GM10248 (cell line): Measurements from ENCODE around the gene SPEN.
"Not testable (repeated sequence)": the region's sequence is repeated elsewhere in the genome, so short reads cannot be mapped to it uniquely, and the experiment has no call there.

Experiments used
- CTCF ChIA-PET: fragments of 300-600 bp; sonication (Branson Sonifier 250); formaldehyde crosslinking; extraction: SDS; loops from one replicate; lab custom pipeline; 2021; ENCODE audit warnings: antibody characterized with exemption; lab: Yijun Ruan, JAX
- POLR2A ChIA-PET: fragments of 350-650 bp; sonication (Branson Sonifier 250); formaldehyde crosslinking; extraction: SDS; loops from one replicate; lab custom pipeline; 2020; ENCODE audit warnings: antibody characterized with exemption; lab: Yijun Ruan, JAX
- DNase-seq: peaks from one replicate; pipeline ENCODE4 v3.0.0; 2012; ENCODE audit errors: extremely low spot score
- TF ChIP-seq, protein P1 (sequence below): IDR thresholded peaks from 2 replicates; pipeline ENCODE4 v1.5.1; 2012; ENCODE audit warnings: mild to moderate bottlenecking, low read depth; ENCODE audit errors: extremely low read depth, missing control alignments, control extremely low read depth

Gene SPEN

GRCh38 chr1:15975805-15976680, 128.5 kb downstream of the SPEN start, which contains the start of gene ZBTB17:
Gene ZBTB17 (minus strand): TSS chr1:15976101. CDS start chr1:15948495, 27,606 bp downstream.
- POLR2A ChIA-PET: interaction anchor here (1.0 to 1.8 kb wide), 5 partner anchors 10 to 142 kb away, joined by 3 to 8 read pairs (median 3); no protein-coding TSS in a partner anchor

DNA sequence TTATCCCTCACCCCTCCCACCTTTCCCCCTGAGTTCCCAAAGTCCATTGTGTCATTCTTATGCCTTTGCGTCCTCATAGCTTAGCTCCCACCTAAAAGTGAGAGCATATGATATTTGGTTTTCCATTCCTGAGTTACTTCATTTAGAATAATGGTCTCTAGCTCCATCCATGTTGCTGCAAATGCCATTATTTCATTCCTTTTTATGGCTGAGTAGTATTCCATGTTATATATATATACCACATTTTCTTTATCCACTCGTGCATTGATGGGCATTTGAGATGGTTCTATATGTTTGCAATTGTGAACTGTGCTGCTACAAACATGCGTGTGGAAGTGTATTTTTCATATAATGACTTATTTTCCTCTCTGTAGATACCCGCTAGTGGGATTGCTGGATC, 130.4 kb downstream of the SPEN start:
- DNase-seq, POLR2A ChIA-PET: not testable (repeated sequence)
- CTCF ChIA-PET: interaction anchor here (1.1 kb wide), 1 partner anchor 187 kb away, joined by 3 read pairs; no protein-coding TSS in a partner anchor

More at GRCh38 chr1:15975805-15976680, 128.5 kb downstream of the SPEN start, which contains the start of gene ZBTB17:
- DNase-seq: peak; percentile 94
- CTCF ChIA-PET: interaction anchor here (0.6 to 2.2 kb wide), 12 partner anchors 10 to 161 kb away, joined by 3 to 9 read pairs (median 5); no protein-coding TSS in a partner anchor
- TF ChIP-seq, protein P1, sequence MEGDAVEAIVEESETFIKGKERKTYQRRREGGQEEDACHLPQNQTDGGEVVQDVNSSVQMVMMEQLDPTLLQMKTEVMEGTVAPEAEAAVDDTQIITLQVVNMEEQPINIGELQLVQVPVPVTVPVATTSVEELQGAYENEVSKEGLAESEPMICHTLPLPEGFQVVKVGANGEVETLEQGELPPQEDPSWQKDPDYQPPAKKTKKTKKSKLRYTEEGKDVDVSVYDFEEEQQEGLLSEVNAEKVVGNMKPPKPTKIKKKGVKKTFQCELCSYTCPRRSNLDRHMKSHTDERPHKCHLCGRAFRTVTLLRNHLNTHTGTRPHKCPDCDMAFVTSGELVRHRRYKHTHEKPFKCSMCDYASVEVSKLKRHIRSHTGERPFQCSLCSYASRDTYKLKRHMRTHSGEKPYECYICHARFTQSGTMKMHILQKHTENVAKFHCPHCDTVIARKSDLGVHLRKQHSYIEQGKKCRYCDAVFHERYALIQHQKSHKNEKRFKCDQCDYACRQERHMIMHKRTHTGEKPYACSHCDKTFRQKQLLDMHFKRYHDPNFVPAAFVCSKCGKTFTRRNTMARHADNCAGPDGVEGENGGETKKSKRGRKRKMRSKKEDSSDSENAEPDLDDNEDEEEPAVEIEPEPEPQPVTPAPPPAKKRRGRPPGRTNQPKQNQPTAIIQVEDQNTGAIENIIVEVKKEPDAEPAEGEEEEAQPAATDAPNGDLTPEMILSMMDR: no peak

- TF ChIP-seq, protein P1: no peak
- CTCF ChIA-PET: no interaction called here
- DNase-seq: no peak
- POLR2A ChIA-PET: no interaction called here
These were observed 134.2 kb downstream of the SPEN start for GRCh38 chr1:15981679-15982078.

GRCh38 chr1:15983275-15983674, 135.8 kb downstream of the SPEN start:
- TF ChIP-seq, protein P1: no peak

GRCh38 chr1:15985611-15986297, 138.2 kb downstream of the SPEN start:
- TF ChIP-seq, protein P1: no peak
- CTCF ChIA-PET: interaction anchor here (1.2 to 1.7 kb wide), 2 partner anchors 9 to 24 kb away, joined by 5 read pairs; no protein-coding TSS in a partner anchor
- POLR2A ChIA-PET: no interaction called here
- no peak for DNase-seq

More at GRCh38 chr1:15983275-15983674, 135.8 kb downstream of the SPEN start:
- DNase-seq: no peak
- POLR2A ChIA-PET: no interaction called here
- CTCF ChIA-PET: interaction anchor here (1.0 kb wide), 1 partner anchor 11 kb away, joined by 4 read pairs; no protein-coding TSS in a partner anchor

GRCh38 chr1:15988856-15989736, 141.6 kb downstream of the SPEN start:
- CTCF ChIA-PET: interaction anchor here (1.1 to 2.2 kb wide), 2 partner anchors 19 to 174 kb away, joined by 3 to 8 read pairs; no protein-coding TSS in a partner anchor
- no peak for DNase-seq
- POLR2A ChIA-PET: no interaction called here
- TF ChIP-seq, protein P1: no peak
